Measurements from ENCODE around the gene TMEM178B. TPM values are rescaled to one million over a fixed set of nuclear protein-coding genes. Genes with fewer than 3 reads are reported as not detected.

Gene TMEM178B
- total RNA-seq, 4 donors from 2014 or later: 7.7 to 49.9 (median 25.9) TPM

DNA sequence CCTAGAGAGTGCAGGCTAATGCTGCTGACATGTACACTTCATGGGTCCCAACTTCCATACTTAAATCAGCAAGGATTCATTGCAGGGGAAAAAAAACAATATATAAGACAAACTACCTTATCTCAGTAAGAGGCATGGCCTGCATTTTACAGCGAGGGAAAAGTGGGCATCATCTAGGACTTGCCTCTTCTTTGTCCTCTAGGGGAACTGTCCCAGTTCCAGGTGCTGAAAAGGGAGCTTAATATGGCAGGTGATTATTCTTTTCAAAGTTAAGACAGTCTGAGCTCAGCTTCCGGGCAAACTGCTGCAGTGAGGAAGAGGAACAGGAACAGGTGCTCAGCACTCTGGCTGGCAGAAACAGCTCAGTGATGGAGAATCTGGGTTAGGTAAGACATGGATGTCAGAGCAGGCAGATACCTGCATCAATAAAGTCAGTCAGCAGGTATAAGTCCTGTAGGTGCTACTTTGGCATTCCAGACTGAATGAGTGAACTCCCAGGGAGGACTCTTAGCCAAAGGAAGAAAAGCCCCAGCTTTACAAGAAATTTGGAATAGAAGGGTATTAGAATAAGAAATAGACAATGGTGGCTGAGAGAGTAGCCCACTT, 147.2 kb downstream of the TMEM178B start:
- H3K4me3 ChIP-seq (replicated peaks in 1 of 3): no peak overlapping the region
- H3K27me3 ChIP-seq: no peaks in the 10 kb centered on the region
- WGBS, 2 donors: 41 to 58% methylated on average over 2 of the region's 2 CpGs
- no peaks in the 10 kb centered on the region for H3K36me3 ChIP-seq
- H3K9me3 ChIP-seq: no peaks in the 10 kb centered on the region
- peaks cover 0 to 14% of the 10 kb centered on the region in 2 donors for H3K4me1 ChIP-seq
- intact Hi-C loops (cut with DNase I): loop anchor here (10.0 kb wide), 1 partner anchor 146 kb away; the partner anchor contains the start of gene TMEM178B
- DNase-seq: no peak
- no peak overlapping the region for H3K27ac ChIP-seq
- TF ChIP-seq, protein P1, sequence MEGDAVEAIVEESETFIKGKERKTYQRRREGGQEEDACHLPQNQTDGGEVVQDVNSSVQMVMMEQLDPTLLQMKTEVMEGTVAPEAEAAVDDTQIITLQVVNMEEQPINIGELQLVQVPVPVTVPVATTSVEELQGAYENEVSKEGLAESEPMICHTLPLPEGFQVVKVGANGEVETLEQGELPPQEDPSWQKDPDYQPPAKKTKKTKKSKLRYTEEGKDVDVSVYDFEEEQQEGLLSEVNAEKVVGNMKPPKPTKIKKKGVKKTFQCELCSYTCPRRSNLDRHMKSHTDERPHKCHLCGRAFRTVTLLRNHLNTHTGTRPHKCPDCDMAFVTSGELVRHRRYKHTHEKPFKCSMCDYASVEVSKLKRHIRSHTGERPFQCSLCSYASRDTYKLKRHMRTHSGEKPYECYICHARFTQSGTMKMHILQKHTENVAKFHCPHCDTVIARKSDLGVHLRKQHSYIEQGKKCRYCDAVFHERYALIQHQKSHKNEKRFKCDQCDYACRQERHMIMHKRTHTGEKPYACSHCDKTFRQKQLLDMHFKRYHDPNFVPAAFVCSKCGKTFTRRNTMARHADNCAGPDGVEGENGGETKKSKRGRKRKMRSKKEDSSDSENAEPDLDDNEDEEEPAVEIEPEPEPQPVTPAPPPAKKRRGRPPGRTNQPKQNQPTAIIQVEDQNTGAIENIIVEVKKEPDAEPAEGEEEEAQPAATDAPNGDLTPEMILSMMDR (IDR thresholded peaks at IDR 0.05): no peak
- no peak for TF ChIP-seq POLR2A (IDR thresholded peaks at IDR 0.05)

DNA sequence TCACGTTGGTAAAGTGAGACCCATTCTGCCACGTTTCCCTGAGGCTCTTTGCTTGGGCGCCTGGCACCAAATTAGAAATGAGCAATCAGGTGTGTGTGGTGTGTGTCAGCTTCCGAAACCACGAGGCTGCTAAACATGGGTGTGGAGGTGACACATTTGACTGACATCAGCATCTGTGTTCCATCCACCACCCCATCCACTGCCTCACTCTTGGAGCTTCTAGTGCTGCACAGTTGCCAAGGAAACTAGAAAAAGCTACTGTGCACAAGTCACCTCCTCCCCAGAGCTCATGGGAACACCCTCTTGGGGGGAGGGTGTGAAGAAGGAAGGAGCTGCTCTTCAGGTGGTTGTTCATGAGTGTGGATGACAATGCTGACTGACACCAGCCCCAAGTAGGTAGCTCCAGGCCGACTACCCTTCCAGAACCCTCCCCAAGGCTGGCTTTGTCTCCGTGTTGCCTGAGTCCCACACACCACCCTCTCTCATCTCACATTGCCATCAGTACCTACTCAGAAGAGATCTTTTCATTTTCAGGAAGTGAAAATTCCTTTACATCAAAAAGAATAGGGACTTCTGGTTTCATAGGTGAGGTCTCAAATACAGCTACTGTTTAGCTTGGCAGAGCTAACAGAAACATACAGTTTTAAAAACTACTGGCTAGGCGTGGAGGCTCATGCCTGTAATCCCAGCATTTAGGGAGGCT, 152.2 kb downstream of the TMEM178B start:
- whole genome bisulfite sequencing, 2 donors: 86 to 90% methylated on average over 8 of the region's 8 CpGs
- DNase-seq: no peak
- no peak for TF ChIP-seq POLR2A (IDR thresholded peaks at IDR 0.05)
- TF ChIP-seq, protein P1 (IDR thresholded peaks at IDR 0.05): no peak

DNA sequence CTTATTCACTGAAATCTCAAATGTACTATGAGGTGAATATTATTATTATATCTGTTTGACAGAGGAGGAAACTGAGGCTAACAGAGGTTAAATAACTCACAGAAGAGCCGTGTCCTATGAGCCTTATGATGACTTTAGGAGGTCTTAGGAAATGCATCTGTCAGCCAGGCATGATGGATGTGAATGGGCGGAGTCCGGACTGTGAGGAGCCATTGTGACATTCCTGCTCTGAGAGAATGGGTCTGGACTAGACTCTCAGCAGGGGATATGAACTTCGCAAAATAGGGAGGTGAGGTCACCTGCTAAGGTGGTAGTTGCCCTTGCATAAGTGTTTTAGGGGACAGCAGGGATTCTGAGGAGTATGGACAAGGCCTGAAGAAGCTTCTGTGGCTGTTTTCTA, 153.6 kb downstream of the TMEM178B start:
- Histone ChIP-seq H3K9me3 (no peaks in the 10 kb centered on the region), H3K27ac (no peak overlapping the region), H3K4me3 (replicated peaks in 1 of 3) (no peak overlapping the region), H3K36me3 (no peaks in the 10 kb centered on the region), H3K4me1 (no peaks in the 10 kb centered on the region), H3K27me3 (no peaks in the 10 kb centered on the region)
- WGBS, 2 donors: 81 to 87% methylated on average over 4 of the region's 4 CpGs
- no peak for TF ChIP-seq POLR2A (IDR thresholded peaks at IDR 0.05)
- TF ChIP-seq, protein P1 (IDR thresholded peaks at IDR 0.05): no peak
- intact Hi-C loops (cut with DNase I): loop anchor here (10.0 kb wide), 1 partner anchor 153 kb away; the partner anchor contains the start of gene TMEM178B
- no peak for DNase-seq

More for the DNA sequence above, 152.2 kb downstream of the TMEM178B start:
- Histone ChIP-seq H3K4me1 (no peaks in the 10 kb centered on the region), H3K9me3 (no peaks in the 10 kb centered on the region), H3K27ac (no peak overlapping the region), H3K27me3 (no peaks in the 10 kb centered on the region), H3K4me3 (replicated peaks in 1 of 3) (no peak overlapping the region), H3K36me3 (no peaks in the 10 kb centered on the region)
- intact Hi-C loops (cut with DNase I): loop anchor here (10.0 kb wide), 1 partner anchor 151 kb away; the partner anchor contains the start of gene TMEM178B

DNA sequence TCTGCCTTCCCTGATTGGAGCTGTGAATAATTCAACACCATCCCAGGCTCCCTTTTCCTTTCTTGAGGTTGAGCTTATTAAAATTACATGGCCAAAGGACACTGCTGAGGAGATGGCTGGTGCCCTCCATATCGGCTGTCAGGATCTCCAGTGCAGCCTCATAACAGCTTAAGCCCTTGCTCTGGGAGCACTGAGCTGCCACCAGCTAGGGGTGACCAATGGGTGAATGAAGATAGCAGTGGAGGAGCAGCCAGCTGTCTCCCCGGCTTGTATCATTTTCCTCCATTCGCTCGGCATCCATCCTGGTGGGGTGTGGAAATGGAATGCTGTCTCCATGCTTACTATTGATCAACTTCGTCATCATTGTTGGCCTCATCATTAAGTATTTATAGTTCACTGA, 154.6 kb downstream of the TMEM178B start:
- Histone ChIP-seq H3K36me3 (no peaks in the 10 kb centered on the region), H3K4me3 (replicated peaks in 1 of 3) (no peak overlapping the region), H3K27ac (no peak overlapping the region), H3K4me1 (no peaks in the 10 kb centered on the region), H3K27me3 (no peaks in the 10 kb centered on the region), H3K9me3 (no peaks in the 10 kb centered on the region)
- DNase-seq: no peak
- intact Hi-C loops (cut with DNase I): loop anchor here (10.0 kb wide), 1 partner anchor 154 kb away; the partner anchor contains the start of gene TMEM178B
- WGBS, 2 donors: 90 to 91% methylated on average over 5 of the region's 5 CpGs
- TF ChIP-seq, protein P1 (IDR thresholded peaks at IDR 0.05): no peak
- no peak for TF ChIP-seq POLR2A (IDR thresholded peaks at IDR 0.05)

Data from thyroid gland (tissue), 4 donors.